Tibial nerve (tissue), 4 donors: ENCODE data around the gene ZC3H10.

Experiments
- CTCF ChIP-seq, 5 experiments: fragments of 200-600 bp in 3 of 5; fragments of 450-650 bp in 2 of 5; sonication (generic) in 3 of 5; IDR thresholded peaks; one replicate each; pipeline ENCODE4 v1.5.1; 2016 to 2019; ENCODE audit warnings: antibody characterized with exemption in 5 of 5, mild to moderate bottlenecking in 3 of 5, moderate library complexity in 2 of 5
- EP300 ChIP-seq, 2 donors: sonication (generic); formaldehyde crosslinking; IDR thresholded peaks; one replicate each; pipeline ENCODE4 v1.6.1; 2017; ENCODE audit warnings: antibody characterized with exemption in 2 of 2, mild to moderate bottlenecking in 1 of 2
- POLR2A ChIP-seq, 2 donors: fragments of 450-650 bp; IDR thresholded peaks; one replicate each; pipeline ENCODE4 v1.6.1; 2017; ENCODE audit warnings: antibody characterized with exemption in 2 of 2, mild to moderate bottlenecking in 2 of 2, moderate library complexity in 2 of 2

- no peak for TF ChIP-seq CTCF (IDR thresholded peaks at IDR 0.05)
- TF ChIP-seq POLR2A (IDR thresholded peaks at IDR 0.05) = peak in 1 of 2 donors; percentile 20
- peak in 1 of 2 donors; percentile 44 for TF ChIP-seq EP300 (IDR thresholded peaks at IDR 0.05)
These were observed 36.4 kb upstream of the ZC3H10 start for GRCh38 chr12:56081393-56082347.
